Choroid plexus epithelial cell (primary cell): Measurements from ENCODE around the gene CD58.
"Not testable (repeated sequence)": the region's sequence is repeated elsewhere in the genome, so short reads cannot be mapped to it uniquely, and the experiment has no call there.

ENCODE experiments used
- DNase-seq: peaks from one replicate; pipeline ENCODE4 v3.0.0-alpha.2; 2010; ENCODE audit warnings: low read depth
- H3K4me3 ChIP-seq: 2 replicates; pipeline ENCODE4 v1.5.1; 2011; ENCODE audit warnings: low read depth, mild to moderate bottlenecking, control low read depth, low read length, moderate library complexity
- TF ChIP-seq, protein P1 (sequence below): conservative IDR thresholded peaks from 2 replicates; pipeline ENCODE4 v1.5.1; 2011; ENCODE audit warnings: low read depth, mild to moderate bottlenecking, control low read depth, inconsistent platforms, low read length, moderate library complexity

The CD58 gene

GRCh38 chr1:116596742-116597307 lies 26.0 kb upstream of the CD58 start:
- H3K4me3 ChIP-seq, DNase-seq: not testable (repeated sequence)

DNA sequence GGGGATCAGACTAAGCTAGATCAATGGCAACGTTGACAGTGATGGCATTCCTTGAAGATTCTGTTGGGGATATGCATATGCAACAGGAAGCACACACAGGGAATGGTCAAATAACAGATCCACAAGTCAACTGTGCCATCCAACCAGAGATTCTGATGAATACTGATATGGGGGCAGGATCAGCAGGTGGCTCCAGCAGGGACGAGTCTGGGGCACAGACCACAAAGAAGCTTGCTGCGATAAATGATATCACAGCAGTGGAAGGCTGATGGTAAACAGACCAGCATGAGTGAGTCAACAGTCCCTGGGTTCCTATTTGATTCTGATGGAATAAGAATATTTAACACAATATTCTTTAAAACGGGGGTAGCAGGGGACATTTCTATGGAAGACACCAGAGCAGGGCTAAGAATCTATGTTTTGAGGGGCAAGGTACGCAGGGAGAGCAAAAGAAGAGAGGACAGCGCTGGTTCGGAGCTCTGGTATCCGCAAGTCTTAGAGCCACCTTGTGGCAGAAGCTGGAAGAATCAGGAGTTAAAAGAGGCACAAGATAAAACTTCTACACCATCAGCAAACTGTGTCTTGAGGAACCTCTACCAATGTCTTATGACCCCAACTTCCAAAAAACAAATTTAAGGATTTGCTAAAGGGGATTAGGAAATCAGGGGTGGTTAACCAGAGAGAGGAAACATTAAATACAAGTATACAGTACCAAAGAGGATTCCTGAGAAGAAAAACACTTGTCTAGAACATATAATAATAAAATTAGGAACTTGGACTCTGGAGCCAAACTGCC lies 25.3 kb upstream of the CD58 start:
- DNase-seq, result peak; percentile 52
- H3K4me3 ChIP-seq, result not testable (repeated sequence)
- TF ChIP-seq, protein P1, sequence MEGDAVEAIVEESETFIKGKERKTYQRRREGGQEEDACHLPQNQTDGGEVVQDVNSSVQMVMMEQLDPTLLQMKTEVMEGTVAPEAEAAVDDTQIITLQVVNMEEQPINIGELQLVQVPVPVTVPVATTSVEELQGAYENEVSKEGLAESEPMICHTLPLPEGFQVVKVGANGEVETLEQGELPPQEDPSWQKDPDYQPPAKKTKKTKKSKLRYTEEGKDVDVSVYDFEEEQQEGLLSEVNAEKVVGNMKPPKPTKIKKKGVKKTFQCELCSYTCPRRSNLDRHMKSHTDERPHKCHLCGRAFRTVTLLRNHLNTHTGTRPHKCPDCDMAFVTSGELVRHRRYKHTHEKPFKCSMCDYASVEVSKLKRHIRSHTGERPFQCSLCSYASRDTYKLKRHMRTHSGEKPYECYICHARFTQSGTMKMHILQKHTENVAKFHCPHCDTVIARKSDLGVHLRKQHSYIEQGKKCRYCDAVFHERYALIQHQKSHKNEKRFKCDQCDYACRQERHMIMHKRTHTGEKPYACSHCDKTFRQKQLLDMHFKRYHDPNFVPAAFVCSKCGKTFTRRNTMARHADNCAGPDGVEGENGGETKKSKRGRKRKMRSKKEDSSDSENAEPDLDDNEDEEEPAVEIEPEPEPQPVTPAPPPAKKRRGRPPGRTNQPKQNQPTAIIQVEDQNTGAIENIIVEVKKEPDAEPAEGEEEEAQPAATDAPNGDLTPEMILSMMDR, result peak; percentile 60

GRCh38 chr1:116595065-116595840 lies 24.4 kb upstream of the CD58 start:
- not testable (repeated sequence) for H3K4me3 ChIP-seq
- TF ChIP-seq, protein P1, result peak; percentile 61
- peak; percentile 51 for DNase-seq

GRCh38 chr1:116593977-116594376 lies 23.2 kb upstream of the CD58 start:
- not testable (repeated sequence) for H3K4me3 ChIP-seq, DNase-seq

DNA sequence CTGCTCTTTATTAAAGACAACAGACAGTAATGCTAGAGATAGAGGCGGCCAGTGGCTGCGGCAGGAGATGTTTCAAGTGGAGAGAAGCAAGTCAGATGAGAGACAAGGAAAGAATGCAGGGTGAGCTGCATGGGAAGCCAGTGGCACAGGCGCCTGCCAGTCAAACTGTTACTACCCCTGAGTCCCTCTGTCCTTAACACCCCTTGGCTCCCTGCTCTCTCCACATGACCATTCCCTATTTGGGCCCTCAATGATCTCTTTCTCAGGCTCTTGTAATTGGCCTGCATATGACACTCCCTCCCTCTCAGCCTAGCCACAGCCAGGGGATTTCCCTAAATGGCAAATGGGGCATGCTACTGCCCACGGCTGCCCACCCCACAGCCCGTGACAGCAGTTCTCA lies 22.6 kb upstream of the CD58 start:
- not testable (repeated sequence) for DNase-seq, H3K4me3 ChIP-seq

DNA sequence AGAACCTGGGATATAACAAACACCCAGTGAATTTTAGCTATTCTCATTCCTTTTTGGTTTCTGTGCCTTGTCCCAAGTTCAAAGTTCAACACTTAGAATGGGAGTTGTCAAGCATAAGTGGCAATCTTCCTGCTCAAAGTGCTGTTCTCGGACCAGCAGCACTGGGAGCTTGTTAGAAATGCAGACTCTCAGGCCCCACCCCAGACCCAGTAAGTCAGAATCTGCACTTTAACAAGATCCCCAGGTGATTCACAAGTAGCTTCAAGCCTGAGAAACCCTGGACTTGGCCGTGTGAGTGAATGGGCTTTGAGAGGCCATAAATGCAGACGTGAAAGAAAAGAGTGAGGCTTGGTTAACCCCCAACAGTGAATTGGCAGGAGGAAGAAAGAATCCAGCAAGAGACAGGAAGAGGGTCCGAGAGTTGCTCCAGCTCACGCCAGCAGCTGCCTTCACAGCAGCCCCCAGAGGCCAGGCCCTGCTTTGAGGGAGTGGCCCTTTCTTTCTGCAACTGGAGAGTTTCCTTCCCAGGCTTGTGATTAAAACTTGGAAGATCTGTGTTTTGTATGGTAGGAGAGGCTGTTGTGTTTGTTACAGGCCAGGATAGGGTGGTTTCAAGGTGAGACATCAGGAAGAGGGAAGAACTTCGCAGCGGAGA lies 21.3 kb upstream of the CD58 start:
- not testable (repeated sequence) for H3K4me3 ChIP-seq, DNase-seq

GRCh38 chr1:116591006-116591950 lies 20.5 kb upstream of the CD58 start:
- DNase-seq, H3K4me3 ChIP-seq: not testable (repeated sequence)

DNA sequence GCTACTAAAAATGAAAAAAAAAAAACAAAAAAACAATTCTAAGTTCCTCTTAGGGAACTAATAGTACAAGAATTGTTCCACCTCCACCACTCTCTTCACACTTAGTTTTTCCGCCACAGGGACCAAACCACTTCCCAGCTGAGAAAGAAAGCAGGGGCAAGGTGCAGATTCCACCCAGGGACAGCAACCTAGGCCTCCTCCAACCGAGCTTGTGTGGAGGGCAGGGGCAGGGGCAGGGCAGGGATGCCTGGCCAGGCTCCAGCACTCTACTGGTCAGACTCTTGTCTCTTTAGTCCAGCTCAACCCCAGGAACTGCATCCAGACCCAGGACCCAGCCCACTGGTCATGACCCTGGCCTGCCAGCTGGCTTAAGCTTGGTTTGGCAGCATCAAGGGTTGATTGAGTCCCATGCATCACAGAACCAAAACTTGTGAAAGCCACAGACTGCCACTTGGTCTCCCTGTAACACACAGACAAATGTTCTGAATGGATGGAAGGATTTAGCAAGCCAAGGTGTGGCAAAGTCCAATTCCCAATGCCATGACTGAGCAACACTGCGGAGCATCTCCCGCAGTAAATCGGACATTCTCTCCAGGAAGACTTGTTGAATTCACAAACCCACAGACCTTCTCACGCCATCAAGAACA lies 19.7 kb upstream of the CD58 start:
- not testable (repeated sequence) for DNase-seq, H3K4me3 ChIP-seq

- DNase-seq, H3K4me3 ChIP-seq: not testable (repeated sequence)
These were observed 18.4 kb upstream of the CD58 start for GRCh38 chr1:116589101-116589735.
